GM12892 (cell line): Measurements from ENCODE around the gene MCUR1.

Experiments used
- POLR2A ChIP-seq: IDR thresholded peaks from 2 replicates; pipeline ENCODE4 v1.6.1; 2011; ENCODE audit warnings: low read depth, low read length, control low read depth
- POLR2AphosphoS5 ChIP-seq: IDR thresholded peaks from 2 replicates; pipeline ENCODE4 v1.6.1; 2011; ENCODE audit warnings: low read depth, low read length, control low read depth

DNA sequence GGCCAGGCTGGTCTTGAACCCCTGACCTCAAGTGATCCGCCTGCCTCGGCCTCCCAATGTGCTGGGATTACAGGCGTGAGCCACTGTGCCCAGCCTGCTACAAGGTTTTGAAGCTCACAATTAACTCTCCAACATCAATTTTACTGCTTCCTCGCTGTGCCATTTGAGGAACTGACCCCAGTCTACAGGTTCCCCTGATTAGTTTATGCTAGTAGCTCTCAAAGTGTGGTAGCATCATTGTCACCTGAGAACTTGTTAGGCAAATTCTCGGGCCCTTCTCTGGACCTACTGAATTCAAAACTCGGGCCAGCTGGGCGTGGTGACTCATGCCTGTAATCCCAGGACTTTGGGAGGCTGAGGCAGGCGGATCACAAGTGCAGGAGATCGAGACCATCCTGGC is 49.4 kb downstream of the MCUR1 start:
- TF ChIP-seq POLR2A (no peak), POLR2AphosphoS5 (no peak)
